VCaP (cell line): ENCODE results near the gene GALNT13.

Source experiments
- H3K27ac ChIP-seq: fragments of 450-650 bp; 2 replicates; pipeline ENCODE4 v1.5.1; 2017
- CTCF ChIP-seq: fragments of 450-650 bp; conservative IDR thresholded peaks from 2 replicates; pipeline ENCODE4 v1.5.1; 2017; ENCODE audit warnings: mild to moderate bottlenecking, moderate library complexity

The GALNT13 gene

GRCh38 chr2:153871231-153872221 lies at the start of gene GALNT13:
GALNT13 (plus strand) TSS chr2:153871922.
- no peak for TF ChIP-seq CTCF
- no peak within 1 kb of the TSS for H3K27ac ChIP-seq

GRCh38 chr2:153823880-153824279 lies 47.8 kb upstream of the GALNT13 start:
- no peak for TF ChIP-seq CTCF
- H3K27ac ChIP-seq = no peak overlapping the region

- no peak for TF ChIP-seq CTCF
Observed at GRCh38 chr2:153828335-153828734, 43.4 kb upstream of the GALNT13 start.

GRCh38 chr2:153834662-153835061 lies 37.1 kb upstream of the GALNT13 start:
- no peak overlapping the region for H3K27ac ChIP-seq
- no peak for TF ChIP-seq CTCF

More at GRCh38 chr2:153828335-153828734, 43.4 kb upstream of the GALNT13 start:
- no peak overlapping the region for H3K27ac ChIP-seq

GRCh38 chr2:153858250-153858649 lies 13.5 kb upstream of the GALNT13 start:
- TF ChIP-seq CTCF = no peak
- H3K27ac ChIP-seq = no peak overlapping the region

- no peak for TF ChIP-seq CTCF
Observed at GRCh38 chr2:153864022-153864421, 7.7 kb upstream of the GALNT13 start.

GRCh38 chr2:153866595-153866994 lies 5.1 kb upstream of the GALNT13 start:
- no peak overlapping the region for H3K27ac ChIP-seq
- no peak for TF ChIP-seq CTCF

More at GRCh38 chr2:153864022-153864421, 7.7 kb upstream of the GALNT13 start:
- H3K27ac ChIP-seq = no peak overlapping the region
